ENCODE measurements around the gene STAMBP. TPM values are rescaled to one million over a fixed set of nuclear protein-coding genes. Genes with fewer than 3 reads are reported as not detected.

The STAMBP gene
- polyA plus RNA-seq, 1 experiment: 48.4 TPM

GRCh38 chr2:73904952-73905351 lies 76.2 kb downstream of the STAMBP start:
- POLR2A ChIA-PET: no interaction called here
- no peak overlapping the region for H3K4me3 ChIP-seq (ENCODE audit: low read depth, low read length)
- peaks cover 16% of the 10 kb centered on the region for H3K27me3 ChIP-seq (ENCODE audit: control insufficient read depth, insufficient read depth, low read length)
- no peaks in the 10 kb centered on the region for H3K36me3 ChIP-seq (ENCODE audit: control insufficient read depth, insufficient read depth, low read length)
- TF ChIP-seq CTCF (IDR thresholded peaks at IDR 0.05; ENCODE audit: insufficient read depth, low read depth, low read length): no peak
- DNase-seq (ENCODE audit: low read depth): no peak
- CTCF ChIA-PET: interaction anchor here (0.6 to 0.7 kb wide), 2 partner anchors 8 to 371 kb away, joined by 3 read pairs; no protein-coding TSS in a partner anchor

- peaks cover 10% of the 10 kb centered on the region for H3K27me3 ChIP-seq (ENCODE audit: control insufficient read depth, insufficient read depth, low read length)
- POLR2A ChIA-PET: no interaction called here
- no peaks in the 10 kb centered on the region for H3K36me3 ChIP-seq (ENCODE audit: control insufficient read depth, insufficient read depth, low read length)
- no peak overlapping the region for H3K4me3 ChIP-seq (ENCODE audit: low read depth, low read length)
- CTCF ChIA-PET: interaction anchor here (0.6 kb wide), 1 partner anchor 115 kb away, joined by 3 read pairs; no protein-coding TSS in a partner anchor
- no peak for TF ChIP-seq CTCF (IDR thresholded peaks at IDR 0.05; ENCODE audit: insufficient read depth, low read depth, low read length)
- no peak for DNase-seq (ENCODE audit: low read depth)
These were observed 78.2 kb downstream of the STAMBP start for GRCh38 chr2:73906847-73907505.

GRCh38 chr2:73907840-73908452 lies 79.2 kb downstream of the STAMBP start:
- peak; percentile 36 for TF ChIP-seq CTCF (IDR thresholded peaks at IDR 0.05; ENCODE audit: insufficient read depth, low read depth, low read length)
- POLR2A ChIA-PET: no interaction called here
- Histone ChIP-seq H3K27me3 (ENCODE audit: control insufficient read depth, insufficient read depth, low read length) (peaks cover 3% of the 10 kb centered on the region), H3K36me3 (ENCODE audit: control insufficient read depth, insufficient read depth, low read length) (no peaks in the 10 kb centered on the region), H3K4me3 (ENCODE audit: low read depth, low read length) (no peak overlapping the region)
- CTCF ChIA-PET: interaction anchor here (0.9 to 1.2 kb wide), 2 partner anchors 13 to 80 kb away, joined by 3 to 4 read pairs; no protein-coding TSS in a partner anchor
- DNase-seq (ENCODE audit: low read depth): no peak

- DNase-seq (ENCODE audit: low read depth): no peak
- POLR2A ChIA-PET: no interaction called here
- CTCF ChIA-PET: no interaction called here
- H3K4me3 ChIP-seq (ENCODE audit: low read depth, low read length): no peak overlapping the region
- TF ChIP-seq CTCF (IDR thresholded peaks at IDR 0.05; ENCODE audit: insufficient read depth, low read depth, low read length): no peak
- H3K36me3 ChIP-seq (ENCODE audit: control insufficient read depth, insufficient read depth, low read length): no peaks in the 10 kb centered on the region
- H3K27me3 ChIP-seq (ENCODE audit: control insufficient read depth, insufficient read depth, low read length): peaks cover 3% of the 10 kb centered on the region
These were observed 80.2 kb downstream of the STAMBP start for GRCh38 chr2:73908689-73909652.
